AG04449 (cell line): ENCODE results near the gene CADM4.

ENCODE experiments used
- CTCF ChIA-PET: fragments of 350-600 bp; formaldehyde crosslinking; extraction: SDS; loops from one replicate; lab custom pipeline; 2021; ENCODE audit warnings: antibody characterized with exemption; lab: Yijun Ruan, JAX
- POLR2A ChIA-PET: fragments of 400-600, 350-600 bp; formaldehyde crosslinking; extraction: SDS; loops from one replicate; lab custom pipeline; 2020; ENCODE audit warnings: antibody characterized with exemption, inconsistent platforms; lab: Yijun Ruan, JAX
- DNase-seq: peaks from one replicate; pipeline ENCODE4 v3.0.0-alpha.2; 2010; ENCODE audit warnings: low read depth, low spot score
- H3K4me3 ChIP-seq: 2 replicates; pipeline ENCODE4 v1.5.1; 2011; ENCODE audit warnings: low read depth, mild to moderate bottlenecking, control low read depth, low read length
- TF ChIP-seq, protein P1 (sequence below): IDR thresholded peaks from one replicate; pipeline ENCODE4 v1.5.1; 2011; ENCODE audit warnings: mild to moderate bottlenecking, moderate library complexity, low read length, control low read depth, inconsistent platforms; ENCODE audit not compliant: insufficient read depth; ENCODE audit errors: missing control alignments

CADM4 gene

DNA sequence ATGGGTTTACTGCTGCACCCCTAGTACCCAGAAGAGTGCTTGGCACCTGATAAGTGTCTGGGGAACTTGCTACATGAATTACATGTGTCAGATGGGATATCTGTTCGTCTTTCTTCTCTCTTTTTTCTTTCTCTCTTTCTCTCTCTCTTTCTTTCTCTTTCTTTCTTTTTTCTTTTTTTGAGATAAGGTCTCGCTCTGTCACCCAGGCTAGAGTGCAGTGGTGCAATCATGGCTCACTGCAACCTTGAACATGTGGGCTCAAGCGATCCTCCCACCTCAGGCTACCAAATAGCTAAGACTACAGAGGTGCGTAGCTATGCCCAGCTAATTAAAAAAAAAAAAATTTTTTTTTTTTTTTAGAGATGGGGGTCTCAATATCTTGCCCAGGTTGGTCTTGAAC, 6.1 kb downstream of the CADM4 start:
- DNase-seq: no peak
- POLR2A ChIA-PET: no interaction called here
- H3K4me3 ChIP-seq: no peak overlapping the region
- CTCF ChIA-PET: interaction anchor here (1.0 to 2.3 kb wide), 3 partner anchors 12 to 39 kb away, joined by 3 to 5 read pairs (median 3); no protein-coding TSS in a partner anchor
- TF ChIP-seq, protein P1, sequence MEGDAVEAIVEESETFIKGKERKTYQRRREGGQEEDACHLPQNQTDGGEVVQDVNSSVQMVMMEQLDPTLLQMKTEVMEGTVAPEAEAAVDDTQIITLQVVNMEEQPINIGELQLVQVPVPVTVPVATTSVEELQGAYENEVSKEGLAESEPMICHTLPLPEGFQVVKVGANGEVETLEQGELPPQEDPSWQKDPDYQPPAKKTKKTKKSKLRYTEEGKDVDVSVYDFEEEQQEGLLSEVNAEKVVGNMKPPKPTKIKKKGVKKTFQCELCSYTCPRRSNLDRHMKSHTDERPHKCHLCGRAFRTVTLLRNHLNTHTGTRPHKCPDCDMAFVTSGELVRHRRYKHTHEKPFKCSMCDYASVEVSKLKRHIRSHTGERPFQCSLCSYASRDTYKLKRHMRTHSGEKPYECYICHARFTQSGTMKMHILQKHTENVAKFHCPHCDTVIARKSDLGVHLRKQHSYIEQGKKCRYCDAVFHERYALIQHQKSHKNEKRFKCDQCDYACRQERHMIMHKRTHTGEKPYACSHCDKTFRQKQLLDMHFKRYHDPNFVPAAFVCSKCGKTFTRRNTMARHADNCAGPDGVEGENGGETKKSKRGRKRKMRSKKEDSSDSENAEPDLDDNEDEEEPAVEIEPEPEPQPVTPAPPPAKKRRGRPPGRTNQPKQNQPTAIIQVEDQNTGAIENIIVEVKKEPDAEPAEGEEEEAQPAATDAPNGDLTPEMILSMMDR: no peak

DNA sequence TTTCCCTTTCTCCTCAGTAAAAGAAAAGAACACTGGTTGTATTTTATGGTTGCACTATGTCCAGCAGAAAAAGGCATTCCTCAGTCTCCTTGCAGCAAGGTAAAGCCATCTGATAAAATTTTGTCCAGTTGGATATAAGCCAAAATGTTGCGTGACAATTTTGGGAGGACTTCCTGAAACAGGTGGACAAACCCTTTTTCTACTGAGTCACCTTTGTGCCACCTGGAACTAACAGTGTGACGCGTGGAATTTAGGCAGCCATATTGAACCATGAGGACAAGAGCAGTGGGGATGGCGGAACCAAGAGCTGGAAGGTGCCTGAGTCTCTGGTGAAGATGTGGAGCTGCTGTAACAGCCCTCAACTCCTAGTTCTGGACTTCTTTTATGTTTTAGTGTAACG, 8.2 kb downstream of the CADM4 start:
- no peak overlapping the region for H3K4me3 ChIP-seq
- TF ChIP-seq, protein P1: no peak
- no peak for DNase-seq
- ChIA-PET CTCF (no interaction called here), POLR2A (no interaction called here)

DNA sequence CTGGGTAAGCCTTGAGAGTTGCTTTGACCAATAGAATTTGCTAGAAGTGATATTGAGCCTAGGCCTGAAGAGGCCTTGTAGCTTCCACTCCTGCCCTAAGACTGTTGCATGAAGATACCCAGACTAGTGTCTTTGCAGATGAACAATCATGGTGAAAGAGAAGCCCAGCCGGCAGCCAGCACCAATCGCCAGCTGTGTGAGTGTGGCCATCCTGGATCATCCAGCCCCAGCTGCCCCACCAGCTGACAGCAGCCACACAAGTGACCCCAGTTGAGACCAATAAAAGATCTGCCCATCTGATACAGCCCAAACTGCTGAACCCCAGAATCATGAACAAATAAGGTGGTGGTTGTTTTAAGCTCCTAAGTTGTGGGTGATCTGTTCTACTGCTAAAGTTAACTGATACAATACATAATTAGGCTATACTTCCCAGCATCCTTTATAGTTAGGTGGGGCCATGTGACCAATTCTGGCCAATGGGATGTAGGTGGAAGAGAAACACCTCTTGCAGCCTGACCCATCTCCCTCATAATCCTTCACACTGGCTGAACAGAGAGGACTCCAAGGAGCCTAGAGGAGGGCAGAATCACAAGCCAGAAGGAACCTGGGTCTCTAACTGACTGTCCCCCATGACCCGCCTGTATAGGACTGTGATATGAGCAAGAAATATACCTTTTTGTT, 10.9 kb downstream of the CADM4 start:
- TF ChIP-seq, protein P1: no peak
- no peak for DNase-seq
- ChIA-PET CTCF (interaction anchor here (0.8 to 1.5 kb wide), 2 partner anchors 24 to 34 kb away, joined by 3 to 4 read pairs; no protein-coding TSS in a partner anchor), POLR2A (no interaction called here)
- no peak overlapping the region for H3K4me3 ChIP-seq

DNA sequence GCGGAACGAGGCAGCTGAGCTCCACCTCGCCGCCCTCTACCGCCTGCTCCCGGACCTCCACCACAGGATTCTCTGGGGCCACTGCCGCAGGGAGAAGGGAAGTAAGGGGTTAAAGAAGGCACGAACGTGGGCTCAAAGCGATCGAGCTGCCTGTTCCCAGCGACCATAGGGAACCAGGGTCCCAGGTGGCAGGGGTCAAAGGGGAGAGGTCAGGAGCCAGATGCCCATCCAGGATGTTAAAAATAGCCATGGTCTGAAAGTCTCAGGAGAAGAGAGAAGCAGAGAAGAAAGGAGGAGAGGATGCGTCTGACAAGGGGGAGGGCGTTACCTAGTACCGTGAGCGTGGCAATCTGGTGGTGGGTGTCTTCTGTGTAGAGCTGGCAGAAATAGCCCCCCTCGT, 12.8 kb downstream of the CADM4 start:
- CTCF ChIA-PET: no interaction called here
- no peak overlapping the region for H3K4me3 ChIP-seq
- no peak for DNase-seq
- POLR2A ChIA-PET: no interaction called here
- TF ChIP-seq, protein P1: no peak

DNA sequence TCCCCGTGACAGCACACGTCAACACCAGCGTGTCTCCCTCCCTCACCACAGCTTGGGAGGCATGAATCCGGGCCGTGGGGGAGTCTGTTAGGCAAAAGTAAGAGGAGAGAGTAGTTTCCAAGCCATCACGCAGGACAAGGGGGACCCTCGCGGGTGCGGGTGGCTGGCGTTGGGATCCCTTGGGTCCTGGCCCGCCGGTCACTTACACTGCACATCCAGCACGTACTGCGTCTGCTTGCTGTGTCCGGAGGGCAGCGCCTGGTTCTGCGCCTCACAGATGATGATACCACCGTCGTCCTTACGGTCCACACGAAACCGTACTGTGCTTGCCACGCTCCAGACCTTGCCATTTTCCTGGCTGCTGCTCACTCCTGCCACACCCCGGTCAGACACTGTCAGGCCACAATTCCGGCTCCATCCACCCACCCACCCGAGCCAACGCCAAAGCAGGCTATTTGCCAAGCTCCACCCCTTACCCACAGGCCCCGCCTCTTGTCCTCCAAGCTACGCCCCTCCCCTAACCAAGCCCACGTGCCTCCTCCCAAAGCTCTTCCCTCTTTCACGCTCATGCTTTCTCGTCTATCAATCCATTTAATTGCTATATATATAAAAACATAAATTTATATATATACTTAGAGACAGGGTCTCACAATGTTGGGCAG, 13.6 kb downstream of the CADM4 start:
- H3K4me3 ChIP-seq: no peak overlapping the region
- CTCF ChIA-PET: no interaction called here
- no peak for DNase-seq
- POLR2A ChIA-PET: no interaction called here
- TF ChIP-seq, protein P1: no peak

DNA sequence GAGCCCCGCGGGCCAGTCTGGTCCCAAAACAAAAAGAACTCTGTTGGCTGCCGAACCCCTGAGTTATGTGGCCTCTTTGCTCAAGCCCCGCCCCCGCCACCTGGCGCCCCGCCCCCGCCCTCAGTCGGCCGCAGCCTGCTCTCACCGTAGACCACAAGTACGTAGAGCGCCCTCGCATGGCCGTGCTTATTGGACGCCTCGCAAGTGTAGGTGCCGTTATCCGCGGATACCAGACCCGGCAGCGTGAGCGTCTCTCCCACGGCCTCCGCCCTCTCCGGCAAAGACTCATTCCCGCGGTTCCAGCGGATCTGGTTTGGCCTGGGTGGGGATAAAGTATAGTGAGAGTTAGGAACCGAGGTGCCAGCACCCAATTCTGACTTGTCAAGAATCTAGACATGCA, 14.7 kb downstream of the CADM4 start:
- TF ChIP-seq, protein P1: no peak
- no peak for DNase-seq
- POLR2A ChIA-PET: no interaction called here
- CTCF ChIA-PET: no interaction called here
- no peak overlapping the region for H3K4me3 ChIP-seq
